HG03565 (cell line): ENCODE results near the gene TMC1.

Experiments used
- ATAC-seq: cut with Tn5 transposase; IDR thresholded peaks from one replicate; pipeline ENCODE4 v1.9.1; 2021; ENCODE audit warnings: mild to moderate bottlenecking, moderate library complexity; ENCODE audit not compliant: unreplicated experiment

The TMC1 gene

GRCh38 chr9:72665421-72665820 is 144.0 kb downstream of the TMC1 start:
- no peak for ATAC-seq

GRCh38 chr9:72667181-72667580 is 145.8 kb downstream of the TMC1 start:
- no peak for ATAC-seq

- ATAC-seq = no peak
These were observed 153.6 kb downstream of the TMC1 start for GRCh38 chr9:72674961-72675360.

- ATAC-seq = no peak
These were observed 154.2 kb downstream of the TMC1 start for GRCh38 chr9:72675586-72675985.

- ATAC-seq = no peak
These were observed 159.3 kb downstream of the TMC1 start for GRCh38 chr9:72680593-72681282.

GRCh38 chr9:72681283-72681630 is 159.8 kb downstream of the TMC1 start:
- no peak for ATAC-seq

- no peak for ATAC-seq
These were observed 163.2 kb downstream of the TMC1 start for GRCh38 chr9:72684615-72685014.

- ATAC-seq = no peak
These were observed 164.5 kb downstream of the TMC1 start for GRCh38 chr9:72685911-72686310.

GRCh38 chr9:72687331-72687730 is 165.9 kb downstream of the TMC1 start:
- no peak for ATAC-seq

- ATAC-seq = no peak
These were observed 170.3 kb downstream of the TMC1 start for GRCh38 chr9:72691671-72692070.

- no peak for ATAC-seq
These were observed 174.0 kb downstream of the TMC1 start for GRCh38 chr9:72695365-72695764.

- ATAC-seq = no peak
These were observed 175.1 kb downstream of the TMC1 start for GRCh38 chr9:72696511-72696910.

GRCh38 chr9:72701510-72701909 is 180.1 kb downstream of the TMC1 start:
- ATAC-seq = no peak

GRCh38 chr9:72703574-72703973 is 182.2 kb downstream of the TMC1 start:
- no peak for ATAC-seq

GRCh38 chr9:72704688-72705375 is 183.4 kb downstream of the TMC1 start:
- no peak for ATAC-seq

- no peak for ATAC-seq
These were observed 197.1 kb downstream of the TMC1 start for GRCh38 chr9:72718503-72718902.

GRCh38 chr9:72721067-72721466 is 199.7 kb downstream of the TMC1 start:
- no peak for ATAC-seq

- no peak for ATAC-seq
These were observed 205.5 kb downstream of the TMC1 start for GRCh38 chr9:72726947-72727346.

GRCh38 chr9:72728031-72728770 is 206.8 kb downstream of the TMC1 start:
- no peak for ATAC-seq

GRCh38 chr9:72733895-72734294 is 212.5 kb downstream of the TMC1 start:
- ATAC-seq = no peak

GRCh38 chr9:72734631-72735030 is 213.2 kb downstream of the TMC1 start:
- ATAC-seq = no peak

GRCh38 chr9:72743836-72744235 is 222.4 kb downstream of the TMC1 start:
- no peak for ATAC-seq
